RWPE2 (cell line): ENCODE results near the gene SHC4.

Experiments
- ATAC-seq: fragments of 200-7000 bp; cut with Tn5 transposase; 3 replicates; pipeline ENCODE4 v1.9.1; 2021; ENCODE audit warnings: low read depth
- DNase-seq: peaks from one replicate; pipeline ENCODE4 v3.0.0-alpha.2; 2020; ENCODE audit warnings: low spot score
- H3K27ac ChIP-seq: fragments of 450-650 bp; 2 replicates; pipeline ENCODE4 v1.5.1; 2017; ENCODE audit warnings: mild to moderate bottlenecking; ENCODE audit not compliant: poor library complexity, severe bottlenecking
- H3K27me3 ChIP-seq: fragments of 250-450 bp; sonication (Bioruptor Pico); 2 replicates; pipeline ENCODE4 v1.5.1; 2021; ENCODE audit warnings: mild to moderate bottlenecking, moderate library complexity; ENCODE audit not compliant: insufficient read depth, poor library complexity, severe bottlenecking
- H3K36me3 ChIP-seq: fragments of 250-450 bp; sonication (Bioruptor Pico); 2 replicates; pipeline ENCODE4 v1.5.1; 2020; ENCODE audit warnings: low read depth, mild to moderate bottlenecking, moderate library complexity
- H3K4me1 ChIP-seq: fragments of 250-450 bp; sonication (Bioruptor Pico); 2 replicates; pipeline ENCODE4 v1.5.1; 2021; ENCODE audit warnings: mild to moderate bottlenecking, moderate library complexity; ENCODE audit not compliant: insufficient read depth, poor library complexity, severe bottlenecking
- H3K4me3 ChIP-seq: fragments of 250-450 bp; sonication (Bioruptor Pico); 2 replicates; pipeline ENCODE4 v1.5.1; 2021; ENCODE audit warnings: mild to moderate bottlenecking, moderate library complexity; ENCODE audit not compliant: severe bottlenecking
- H3K9me3 ChIP-seq: fragments of 250-450 bp; sonication (Bioruptor Pico); 2 replicates; pipeline ENCODE4 v1.5.1; 2021; ENCODE audit warnings: mild to moderate bottlenecking, moderate library complexity; ENCODE audit not compliant: severe bottlenecking
- TF ChIP-seq, protein P1 (sequence below): fragments of 450-650 bp; IDR thresholded peaks from one replicate; pipeline ENCODE4 v1.5.1; 2017; ENCODE audit warnings: mild to moderate bottlenecking, moderate library complexity; ENCODE audit not compliant: poor library complexity, severe bottlenecking

The SHC4 gene

DNA sequence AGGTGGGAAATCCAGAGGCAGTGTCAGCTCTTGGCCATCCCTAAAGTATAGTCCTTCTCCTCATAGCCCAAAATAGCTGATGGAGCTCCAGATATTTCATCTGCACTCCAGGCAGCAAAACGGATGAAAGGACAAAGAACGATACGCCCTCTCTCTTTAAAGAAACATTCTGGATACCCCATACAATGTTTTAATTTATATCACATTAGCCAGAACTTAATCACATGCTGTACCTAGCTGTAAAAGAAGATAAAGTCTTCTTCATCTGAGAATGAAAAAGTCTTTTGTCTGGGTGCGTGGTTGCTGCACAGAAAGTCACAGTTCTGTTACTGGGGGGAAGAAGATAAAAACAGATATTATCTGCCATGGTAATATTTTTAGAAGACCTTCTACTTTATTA, 4.3 kb upstream of the SHC4 start:
- H3K36me3 ChIP-seq = no peaks in the 10 kb centered on the region
- no peak overlapping the region for H3K27ac ChIP-seq
- peaks cover 12% of the 10 kb centered on the region for H3K4me1 ChIP-seq
- DNase-seq = no peak
- no peaks in the 10 kb centered on the region for H3K27me3 ChIP-seq
- no peaks in the 10 kb centered on the region for H3K9me3 ChIP-seq
- no peak for ATAC-seq
- no peak overlapping the region for H3K4me3 ChIP-seq
- TF ChIP-seq, protein P1, sequence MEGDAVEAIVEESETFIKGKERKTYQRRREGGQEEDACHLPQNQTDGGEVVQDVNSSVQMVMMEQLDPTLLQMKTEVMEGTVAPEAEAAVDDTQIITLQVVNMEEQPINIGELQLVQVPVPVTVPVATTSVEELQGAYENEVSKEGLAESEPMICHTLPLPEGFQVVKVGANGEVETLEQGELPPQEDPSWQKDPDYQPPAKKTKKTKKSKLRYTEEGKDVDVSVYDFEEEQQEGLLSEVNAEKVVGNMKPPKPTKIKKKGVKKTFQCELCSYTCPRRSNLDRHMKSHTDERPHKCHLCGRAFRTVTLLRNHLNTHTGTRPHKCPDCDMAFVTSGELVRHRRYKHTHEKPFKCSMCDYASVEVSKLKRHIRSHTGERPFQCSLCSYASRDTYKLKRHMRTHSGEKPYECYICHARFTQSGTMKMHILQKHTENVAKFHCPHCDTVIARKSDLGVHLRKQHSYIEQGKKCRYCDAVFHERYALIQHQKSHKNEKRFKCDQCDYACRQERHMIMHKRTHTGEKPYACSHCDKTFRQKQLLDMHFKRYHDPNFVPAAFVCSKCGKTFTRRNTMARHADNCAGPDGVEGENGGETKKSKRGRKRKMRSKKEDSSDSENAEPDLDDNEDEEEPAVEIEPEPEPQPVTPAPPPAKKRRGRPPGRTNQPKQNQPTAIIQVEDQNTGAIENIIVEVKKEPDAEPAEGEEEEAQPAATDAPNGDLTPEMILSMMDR = no peak

- ATAC-seq = no peak
- H3K27me3 ChIP-seq = no peaks in the 10 kb centered on the region
Observed at GRCh38 chr15:48967336-48967735, 3.6 kb upstream of the SHC4 start.

DNA sequence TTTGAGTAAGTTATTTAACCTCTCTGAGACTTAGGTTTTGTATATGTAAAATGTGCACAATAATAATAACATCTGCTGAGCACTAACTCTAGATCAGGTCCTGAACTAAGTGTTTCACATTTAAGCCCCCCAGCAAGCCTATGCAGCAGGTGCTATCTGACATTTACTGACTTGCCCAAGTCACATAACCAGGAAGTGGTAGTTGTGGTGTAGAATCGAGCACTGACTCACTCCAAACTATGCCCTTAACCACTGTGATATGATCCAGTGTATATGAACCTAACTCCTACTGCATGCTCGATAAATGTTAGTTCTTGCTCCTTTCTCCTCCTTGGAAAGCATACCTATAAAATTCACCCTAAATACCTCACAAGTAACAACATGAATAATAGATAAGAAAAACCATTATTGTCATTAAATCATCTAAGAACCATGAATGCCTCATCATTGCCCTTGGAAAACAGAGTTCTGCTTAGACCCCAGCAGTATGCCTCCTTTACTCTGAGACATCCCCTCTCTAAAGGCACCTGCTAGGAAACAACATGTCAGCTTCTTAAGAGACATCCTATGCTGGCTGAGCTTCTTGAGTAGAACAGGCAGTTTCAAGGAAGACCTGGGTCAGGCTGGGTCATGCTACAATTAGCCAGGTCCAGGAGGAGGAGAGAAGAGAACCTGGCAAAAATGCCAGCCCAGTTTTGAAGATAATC, 3.0 kb upstream of the SHC4 start:
- DNase-seq (no peak), ATAC-seq (peak; percentile 40)
- Histone ChIP-seq H3K4me1 (peaks cover 12% of the 10 kb centered on the region), H3K27ac (no peak overlapping the region), H3K9me3 (no peaks in the 10 kb centered on the region), H3K36me3 (no peaks in the 10 kb centered on the region), H3K27me3 (no peaks in the 10 kb centered on the region), H3K4me3 (no peak overlapping the region)
- TF ChIP-seq, protein P1 = no peak

More at GRCh38 chr15:48967336-48967735, 3.6 kb upstream of the SHC4 start:
- Histone ChIP-seq H3K36me3 (no peaks in the 10 kb centered on the region), H3K4me3 (no peak overlapping the region), H3K4me1 (peaks cover 12% of the 10 kb centered on the region), H3K27ac (no peak overlapping the region), H3K9me3 (no peaks in the 10 kb centered on the region)
- DNase-seq = no peak
- TF ChIP-seq, protein P1 = no peak

GRCh38 chr15:48965972-48966371, 2.3 kb upstream of the SHC4 start:
- Histone ChIP-seq H3K4me3 (no peak overlapping the region), H3K4me1 (peaks cover 12% of the 10 kb centered on the region), H3K27ac (no peak overlapping the region), H3K9me3 (no peaks in the 10 kb centered on the region), H3K27me3 (no peaks in the 10 kb centered on the region), H3K36me3 (no peaks in the 10 kb centered on the region)
- ATAC-seq (peak; percentile 62), DNase-seq (no peak)
- TF ChIP-seq, protein P1 = peak; percentile 84

- ATAC-seq (no peak), DNase-seq (no peak)
- H3K4me1 ChIP-seq = peaks cover 12% of the 10 kb centered on the region
- TF ChIP-seq, protein P1 = no peak
- H3K36me3 ChIP-seq = no peaks in the 10 kb centered on the region
- no peak overlapping the region for H3K27ac ChIP-seq
- no peak overlapping the region for H3K4me3 ChIP-seq
- H3K27me3 ChIP-seq = no peaks in the 10 kb centered on the region
- H3K9me3 ChIP-seq = no peaks in the 10 kb centered on the region
Observed at GRCh38 chr15:48964898-48965297, 1.2 kb upstream of the SHC4 start.
